HepG2 (cell line): ENCODE measurements around the gene ERVMER34-1. TPM values are rescaled to one million over a fixed set of nuclear protein-coding genes. Genes with fewer than 3 reads are reported as not detected.

ENCODE experiments used
- ATAC-seq: fragments of 200-7000 bp; cut with Tn5 transposase; 3 replicates; pipeline ENCODE4 v1.9.1; 2020; ENCODE audit warnings: mild to moderate bottlenecking, moderate library complexity
- BruUV-seq: library from RNA; stranded (reverse); fragments of 400-500 nt; replicated peaks from 2 replicates; lab custom pipeline; 2021; lab: Mats Ljungman, UMichigan
- CTCF ChIA-PET: fragments of 300-600 bp; formaldehyde crosslinking; extraction: SDS; loops from one replicate; lab custom pipeline; 2021; ENCODE audit warnings: low total read pairs, inconsistent platforms, low intra/inter-chr PET ratio; lab: Yijun Ruan, JAX
- POLR2A ChIA-PET: fragments of 350-600 bp; sonication (Branson Sonifier 250); formaldehyde crosslinking; loops from one replicate; lab custom pipeline; 2020; ENCODE audit warnings: antibody characterized with exemption, inconsistent platforms; lab: Yijun Ruan, JAX
- DNase-seq: peaks from one replicate; pipeline ENCODE4 v3.0.0-alpha.2; 2015; ENCODE audit warnings: low spot score
- FAIRE-seq: peaks from 3 replicates; lab custom pipeline; 2011; peaks lifted over from hg19 to GRCh38; lab: Jason Lieb, UNC
- H2AFZ ChIP-seq: one replicate; pipeline ENCODE4 v1.6.1; 2011; ENCODE audit warnings: low read length, inconsistent platforms
- H3K27ac ChIP-seq: fragments of 300-600 bp; 3 replicates; pipeline ENCODE4 v1.8.0; 2011; ENCODE audit warnings: mixed run types, mild to moderate bottlenecking, mixed read lengths, low read length, inconsistent platforms; ENCODE audit not compliant: insufficient read depth; ENCODE audit errors: extremely low read length
- H3K27me3 ChIP-seq, 2 experiments: fragments of 200-600 bp in 1 of 2; 2 replicates in 1 of 2; 3 replicates in 1 of 2; pipeline versions ENCODE4 v1.6.0 to v1.8.0; 2011; ENCODE audit warnings: low read length in 2 of 2, mild to moderate bottlenecking in 2 of 2, moderate library complexity in 2 of 2, inconsistent platforms in 1 of 2; ENCODE audit not compliant: insufficient read depth in 2 of 2, control insufficient read depth in 1 of 2
- H3K36me3 ChIP-seq, 2 experiments: fragments of 200-600 bp in 1 of 2; replicated peaks in 1 of 2; 2 replicates in 1 of 2; 3 replicates in 1 of 2; pipeline versions ENCODE4 v1.5.1 to v1.8.0; 2011; ENCODE audit warnings: low read length in 2 of 2, inconsistent platforms in 1 of 2; ENCODE audit not compliant: insufficient read depth in 2 of 2, control insufficient read depth in 1 of 2
- H3K4me1 ChIP-seq: 2 replicates; pipeline ENCODE4 v1.5.1; 2012; ENCODE audit warnings: low read length, inconsistent platforms; ENCODE audit not compliant: insufficient read depth
- H3K4me2 ChIP-seq: 2 replicates; pipeline ENCODE4 v1.6.0; 2011; ENCODE audit warnings: low read depth, low read length, inconsistent platforms
- H3K4me3 ChIP-seq, 3 experiments: fragments of 200-600 bp in 1 of 3; sonication (generic), shearing (Covaris generic) in 1 of 3; replicated peaks in 1 of 3; 2 replicates each; pipeline ENCODE4 v1.5.1; 2011 to 2016; ENCODE audit warnings: low read length in 3 of 3, inconsistent platforms in 2 of 3, low read depth in 2 of 3, mild to moderate bottlenecking in 2 of 3, control low read depth in 1 of 3, mixed read lengths in 1 of 3; ENCODE audit not compliant: insufficient read depth in 1 of 3
- H3K79me2 ChIP-seq: one replicate; pipeline ENCODE4 v1.6.1; 2011; ENCODE audit warnings: low read length, inconsistent platforms; ENCODE audit not compliant: insufficient read depth
- H3K9ac ChIP-seq: 2 replicates; pipeline ENCODE4 v1.6.0; 2011; ENCODE audit warnings: mild to moderate bottlenecking, low read depth, low read length, inconsistent platforms; ENCODE audit not compliant: insufficient read depth
- H3K9me3 ChIP-seq: 2 replicates; pipeline ENCODE4 v1.5.1; 2012; ENCODE audit warnings: mild to moderate bottlenecking, low read length
- H4K20me1 ChIP-seq: 2 replicates; pipeline ENCODE4 v1.6.0; 2011; ENCODE audit warnings: inconsistent platforms, mild to moderate bottlenecking, low read length, moderate library complexity; ENCODE audit not compliant: insufficient read depth
- HNRNPLL ChIP-seq: fragments of 200-400 bp; formaldehyde crosslinking; IDR thresholded peaks from 2 replicates; pipeline ENCODE4 v1.6.1; 2017; ENCODE audit warnings: mild to moderate bottlenecking, low read depth, low read length; ENCODE audit not compliant: poor library complexity, severe bottlenecking
- MAFK ChIP-seq, 2 experiments: IDR thresholded peaks in 1 of 2; conservative IDR thresholded peaks in 1 of 2; 2 replicates each; pipeline ENCODE4 v1.6.1; 2011; ENCODE audit warnings: improper control_type of control experiment in 2 of 2, low read length in 2 of 2
- MED13 ChIP-seq: sonication (generic); formaldehyde crosslinking; IDR thresholded peaks from 2 replicates; pipeline ENCODE4 v1.5.0; 2020; ENCODE audit warnings: missing genetic modification reagents
- MTA3 ChIP-seq: sonication (generic); formaldehyde crosslinking; IDR thresholded peaks from 2 replicates; pipeline ENCODE4 v1.4.0; 2020; ENCODE audit warnings: missing genetic modification reagents
- RFX1 ChIP-seq: fragments of 450-650 bp; IDR thresholded peaks from 2 replicates; pipeline ENCODE4 v1.6.1; 2017
- SMAD3 ChIP-seq: sonication (generic); formaldehyde crosslinking; IDR thresholded peaks from 2 replicates; pipeline ENCODE4 v1.4.0; 2020; ENCODE audit warnings: missing genetic modification reagents
- ZGPAT ChIP-seq: IDR thresholded peaks from 2 replicates; pipeline ENCODE4 v1.6.1; 2016; ENCODE audit warnings: mild to moderate bottlenecking
- ZNF343 ChIP-seq: sonication (generic); formaldehyde crosslinking; IDR thresholded peaks from 2 replicates; pipeline ENCODE4 v1.4.0; 2020; ENCODE audit warnings: mild to moderate bottlenecking, missing genetic modification reagents
- ZNF432 ChIP-seq: sonication (generic); formaldehyde crosslinking; IDR thresholded peaks from 2 replicates; pipeline ENCODE4 v1.5.0; 2020; ENCODE audit warnings: missing genetic modification reagents, mild to moderate bottlenecking, borderline replicate concordance
- ZNF501 ChIP-seq: sonication (generic); formaldehyde crosslinking; IDR thresholded peaks from 2 replicates; pipeline ENCODE4 v1.5.1; 2020; ENCODE audit warnings: mild to moderate bottlenecking, moderate library complexity, missing genetic modification reagents
- ZNF572 ChIP-seq: sonication (generic); formaldehyde crosslinking; IDR thresholded peaks from 2 replicates; pipeline ENCODE4 v1.5.1; 2020; ENCODE audit warnings: mild to moderate bottlenecking, missing genetic modification reagents
- WGBS: methylation state at CpG from one replicate; pipeline ENCODE4 v1.1.6; 2017; ENCODE audit warnings: low lambda C conversion rate; 5-methylcytosine and 5-hydroxymethylcytosine counted together
- in situ Hi-C: cut with HindIII; loops from 2 replicates; pipeline ENCODE4 v1.10.0; 2017; ENCODE audit warnings: low pct_unique_long_range_greater_than_20kb; ENCODE audit not compliant: extremely low pct_ligation_motif_present
- intact Hi-C: fragments of 100-400 bp; cut with micrococcal nuclease; formaldehyde crosslinking; loops from one replicate; pipeline ENCODE4 v1.10.0; 2022; ENCODE audit not compliant: unreplicated experiment
- polyA plus RNA-seq, 8 experiments: library from polyadenylated mRNA; depleted of rRNA in 3 of 8; stranded (reverse) in 7 of 8; unstranded in 1 of 8; fragments of >200 nt; fragmentation: Illumina TruSeq in 4 of 8; extraction: Trizol in 4 of 8; gene quantifications; 2 replicates each; pipeline versions ENCODE4 v1.2.1 to v1.2.3, GENCODE V29; 2011 to 2016; ENCODE audit warnings: low read depth in 4 of 8, missing spikeins in 1 of 8, mixed read lengths in 1 of 8; ENCODE audit not compliant: insufficient read depth in 1 of 8
- total RNA-seq, 5 experiments: library from RNA; depleted of rRNA; stranded (reverse); fragments of >200 nt; fragmentation: Illumina TruSeq; extraction: Trizol; gene quantifications; 2 replicates each; pipeline ENCODE4 v1.2.3, GENCODE V29; 2016; ENCODE audit warnings: low read depth in 1 of 5
- TF ChIP-seq, protein P1 (sequence below): sonication (generic); formaldehyde crosslinking; IDR thresholded peaks from 2 replicates; pipeline ENCODE4 v1.8.0; 2022; ENCODE audit warnings: mild to moderate bottlenecking, missing genetic modification reagents, borderline replicate concordance

ERVMER34-1 gene
- total and polyA plus RNA-seq, 2 of the 13 experiments (the other 11 are each of a cell fraction or from before 2014, with no cell fraction given): 0.04 to 0.35 TPM

- TF ChIP-seq ZNF343 (CRISPR knock-in tag) (no peak), ZNF501 (no peak), MAFK (conservative IDR thresholded peaks at IDR 0.05 in 1 of 2, IDR thresholded peaks at IDR 0.05 in 1 of 2; ENCODE audit: low read length in 2 of 2) (no peak), RFX1 (no peak), MED13 (CRISPR knock-in tag) (no peak)
Observed at GRCh38 chr4:52752936-52753335, 1.7 kb upstream of the ERVMER34-1 start (continued).

GRCh38 chr4:52751487-52751911 lies 274 bp upstream of the ERVMER34-1 start:
- H3K36me3 ChIP-seq: no peaks in the 10 kb centered on the region
- ATAC-seq (peak; percentile 47; the same call in 1 of the 3 replicates), DNase-seq (no peak), FAIRE-seq (no peak)
- H3K79me2 ChIP-seq: no peaks in the 10 kb centered on the region
- no peaks in the 10 kb centered on the region for H3K9me3 ChIP-seq
- peak overlapping the region in 1 of 3 experiments; percentile 53; a peak in 2 of 6 replicates for H3K4me3 ChIP-seq
- ChIA-PET CTCF (no interaction called here), POLR2A (no interaction called here)
- no peak overlapping the region for H3K9ac ChIP-seq
- in situ Hi-C loops (no loop called here), intact Hi-C loops (no loop called here)
- H3K27me3 ChIP-seq: peaks cover 3 to 15% of the 10 kb centered on the region in 2 experiments; a peak in 4 of 5 replicates
- 0 out of 2 replicates have a peak, but pooled peaks cover 6% of the 10 kb centered on the region for H3K4me1 ChIP-seq
- H3K27ac ChIP-seq: no peak overlapping the region
- no TSS peak for BruUV-seq
- whole genome bisulfite sequencing: 96% methylated on average over 8 of the region's 26 CpGs
- H4K20me1 ChIP-seq: no peaks in the 10 kb centered on the region
- H3K4me2 ChIP-seq: peak overlapping the region; percentile 63
- TF ChIP-seq SMAD3 (CRISPR knock-in tag) (no peak), HNRNPLL (peak; percentile 87)
- TF ChIP-seq, all 625 proteins: peak for 1
- H2AFZ ChIP-seq: no peak overlapping the region

DNA sequence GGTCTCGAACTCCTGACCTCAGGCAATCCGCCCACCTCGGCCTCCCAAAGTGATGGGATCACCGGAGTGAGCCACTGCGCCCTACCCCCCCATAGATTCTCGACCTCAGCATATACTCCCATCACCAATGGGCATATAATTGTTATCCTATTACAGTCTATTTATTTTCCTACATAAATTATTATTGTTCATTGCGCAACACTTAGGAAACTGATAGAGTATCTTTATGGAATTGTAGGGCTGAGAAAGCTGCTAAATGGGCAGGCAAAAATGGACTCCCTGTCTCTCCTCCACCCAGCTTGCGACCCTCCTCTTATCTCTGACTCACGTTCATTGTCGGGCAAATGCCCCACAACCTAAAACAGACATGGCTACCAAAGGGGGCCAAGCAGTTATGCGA lies 1.0 kb downstream of the ERVMER34-1 start:
- 85% methylated on average over 11 of the region's 11 CpGs for WGBS
- in situ Hi-C loops (no loop called here), intact Hi-C loops (no loop called here)
- FAIRE-seq (no peak), ATAC-seq (no peak), DNase-seq (no peak)
- BruUV-seq: no TSS peak
- Histone ChIP-seq H3K9ac (no peak overlapping the region), H3K79me2 (no peaks in the 10 kb centered on the region), H3K4me1 (0 out of 2 replicates have a peak, but pooled peaks cover 6% of the 10 kb centered on the region), H4K20me1 (no peaks in the 10 kb centered on the region), H2AFZ (no peak overlapping the region), H3K4me2 (no peak overlapping the region), H3K4me3 (no peak overlapping the region), H3K27me3 (peaks cover 3 to 15% of the 10 kb centered on the region in 2 experiments; a peak in 4 of 5 replicates), H3K27ac (no peak overlapping the region), H3K9me3 (no peaks in the 10 kb centered on the region), H3K36me3 (no peaks in the 10 kb centered on the region)
- ChIA-PET CTCF (no interaction called here), POLR2A (no interaction called here)
- TF ChIP-seq ZGPAT: no peak
- 0 out of 2 replicates have a peak, but pooled peaks have one; percentile 48 for TF ChIP-seq ZNF572 (CRISPR knock-in tag)
- TF ChIP-seq MTA3: no peak
- no peak for TF ChIP-seq ZNF432 (CRISPR knock-in tag)
- TF ChIP-seq, protein P1, sequence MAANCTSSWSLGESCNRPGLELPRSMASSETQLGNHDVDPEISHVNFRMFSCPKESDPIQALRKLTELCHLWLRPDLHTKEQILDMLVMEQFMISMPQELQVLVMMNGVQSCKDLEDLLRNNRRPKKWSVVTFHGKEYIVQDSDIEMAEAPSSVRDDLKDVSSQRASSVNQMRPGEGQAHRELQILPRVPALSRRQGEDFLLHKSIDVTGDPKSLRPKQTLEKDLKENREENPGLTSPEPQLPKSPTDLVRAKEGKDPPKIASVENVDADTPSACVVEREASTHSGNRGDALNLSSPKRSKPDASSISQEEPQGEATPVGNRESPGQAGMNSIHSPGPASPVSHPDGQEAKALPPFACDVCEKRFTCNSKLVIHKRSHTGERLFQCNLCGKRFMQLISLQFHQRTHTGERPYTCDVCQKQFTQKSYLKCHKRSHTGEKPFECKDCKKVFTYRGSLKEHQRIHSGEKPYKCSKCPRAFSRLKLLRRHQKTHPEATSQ (CRISPR knock-in tag): no peak
